Neuronal stem cell (in vitro differentiated cells): ENCODE measurements around the gene AMOT.
A peak's percentile ranks its signal among the peaks of the same experiment; 100 is the strongest.

Experiments used
- DNase-seq: peaks from one replicate; pipeline ENCODE4 v3.0.0-alpha.2; 2013; ENCODE audit warnings: low spot score
- H2AFZ ChIP-seq: one replicate; pipeline ENCODE4 v1.6.1; 2013; ENCODE audit warnings: mild to moderate bottlenecking, low read length, inconsistent platforms
- H2AK5ac ChIP-seq: 2 replicates; pipeline ENCODE4 v1.6.1; 2013; ENCODE audit warnings: low read depth, mild to moderate bottlenecking, inconsistent platforms, low read length, moderate library complexity, mixed read lengths
- H2BK120ac ChIP-seq: 2 replicates; pipeline ENCODE4 v1.6.1; 2013; ENCODE audit warnings: low read depth, mild to moderate bottlenecking, inconsistent platforms, low read length, moderate library complexity, mixed read lengths
- H2BK12ac ChIP-seq: one replicate; pipeline ENCODE4 v1.6.1; 2013; ENCODE audit warnings: low read length, inconsistent platforms
- H2BK15ac ChIP-seq: 2 replicates; pipeline ENCODE4 v1.6.1; 2013; ENCODE audit warnings: mild to moderate bottlenecking, low read length, inconsistent platforms, mixed read lengths
- H2BK5ac ChIP-seq: one replicate; pipeline ENCODE4 v1.6.1; 2013; ENCODE audit warnings: inconsistent platforms, mild to moderate bottlenecking, low read length, moderate library complexity
- H3K14ac ChIP-seq: one replicate; pipeline ENCODE4 v1.6.1; 2013; ENCODE audit warnings: low read length, inconsistent platforms
- H3K18ac ChIP-seq: 2 replicates; pipeline ENCODE4 v1.6.1; 2013; ENCODE audit warnings: low read length, inconsistent platforms
- H3K23ac ChIP-seq: 2 replicates; pipeline ENCODE4 v1.6.1; 2013; ENCODE audit warnings: low read depth, mild to moderate bottlenecking, mixed read lengths, low read length, inconsistent platforms; ENCODE audit not compliant: poor library complexity
- H3K27ac ChIP-seq: replicated peaks from 3 replicates; pipeline ENCODE4 v1.5.1; 2013; ENCODE audit warnings: low read length, inconsistent platforms
- H3K27me3 ChIP-seq, 3 experiments: 2 replicates each; pipeline ENCODE4 v1.6.1; 2013; ENCODE audit warnings: low read length in 3 of 3, mild to moderate bottlenecking in 2 of 3, inconsistent platforms in 1 of 3, low read depth in 1 of 3, mixed read lengths in 1 of 3, moderate library complexity in 1 of 3; ENCODE audit not compliant: control insufficient read depth in 3 of 3, insufficient read depth in 3 of 3
- H3K36me3 ChIP-seq, 2 donors: replicated peaks in 1 of 2; 2 replicates each; pipeline ENCODE4 v1.6.1; 2013; ENCODE audit warnings: low read length in 2 of 2; ENCODE audit not compliant: control insufficient read depth in 2 of 2, insufficient read depth in 2 of 2
- H3K4ac ChIP-seq: 2 replicates; pipeline ENCODE4 v1.6.1; 2013; ENCODE audit warnings: inconsistent platforms, mild to moderate bottlenecking, low read length, moderate library complexity
- H3K4me1 ChIP-seq, 2 donors: 1 replicate in 1 of 2; 2 replicates in 1 of 2; pipeline ENCODE4 v1.6.1; 2013; ENCODE audit warnings: low read length in 2 of 2, low read depth in 1 of 2; ENCODE audit not compliant: control insufficient read depth in 2 of 2, insufficient read depth in 1 of 2
- H3K4me2 ChIP-seq: one replicate; pipeline ENCODE4 v1.6.1; 2013; ENCODE audit warnings: mild to moderate bottlenecking, low read length, inconsistent platforms; ENCODE audit not compliant: insufficient read depth, poor library complexity, severe bottlenecking
- H3K4me3 ChIP-seq, 2 donors: 2 replicates each; pipeline ENCODE4 v1.5.1; 2013; ENCODE audit warnings: low read length in 2 of 2, mild to moderate bottlenecking in 2 of 2, inconsistent platforms in 1 of 2, moderate library complexity in 1 of 2
- H3K79me1 ChIP-seq: one replicate; pipeline ENCODE4 v1.6.1; 2013; ENCODE audit warnings: low read depth, mild to moderate bottlenecking, inconsistent platforms, low read length, moderate library complexity
- H3K9ac ChIP-seq: one replicate; pipeline ENCODE4 v1.6.1; 2013; ENCODE audit warnings: mild to moderate bottlenecking, low read depth, low read length, inconsistent platforms; ENCODE audit not compliant: poor library complexity
- H3K9me3 ChIP-seq, 2 donors: replicated peaks in 1 of 2; 2 replicates each; pipeline versions ENCODE3 to v1.6.1; 2013; ENCODE audit warnings: low read length in 2 of 2, mild to moderate bottlenecking in 2 of 2, inconsistent platforms in 1 of 2, low read depth in 1 of 2, mixed read lengths in 1 of 2, moderate library complexity in 1 of 2; ENCODE audit not compliant: control insufficient read depth in 2 of 2, insufficient read depth in 1 of 2
- H4K8ac ChIP-seq: one replicate; pipeline ENCODE4 v1.6.1; 2013; ENCODE audit warnings: low read depth, mild to moderate bottlenecking, inconsistent platforms, low read length, moderate library complexity
- H4K91ac ChIP-seq: one replicate; pipeline ENCODE4 v1.6.1; 2013; ENCODE audit warnings: low read length, low read depth, mild to moderate bottlenecking, inconsistent platforms; ENCODE audit not compliant: poor library complexity
- WGBS, 2 donors: extraction: QIAGEN DNeasy Blood & Tissue Kit; methylation state at CpG; one replicate each; pipeline ENCODE4 v1.1.7; 2013; ENCODE audit warnings: missing lambda C conversion rate in 2 of 2, mixed read lengths in 1 of 2; ENCODE audit not compliant: insufficient read length in 2 of 2, insufficient replicate concordance in 1 of 2; ENCODE audit errors: extremely low coverage in 2 of 2; 5-methylcytosine and 5-hydroxymethylcytosine counted together

The AMOT gene

GRCh38 chrX:112837531-112837930, 3.1 kb downstream of the AMOT start:
- Histone ChIP-seq H3K14ac (no peak overlapping the region), H3K18ac (no peak overlapping the region), H2BK5ac (no peak overlapping the region), H3K4me2 (no peak overlapping the region), H4K91ac (no peak overlapping the region), H2BK15ac (no peak overlapping the region), H3K27ac (no peak overlapping the region), H3K23ac (no peak overlapping the region), H2BK120ac (no peak overlapping the region), H2AFZ (no peak overlapping the region), H3K79me1 (no peaks in the 10 kb centered on the region), H3K4me1 (peaks cover 9 to 12% of the 10 kb centered on the region in 2 donors), H3K4me3 (no peak overlapping the region), H2BK12ac (no peak overlapping the region), H3K36me3 (no peaks in the 10 kb centered on the region), H3K4ac (no peak overlapping the region), H3K9ac (no peak overlapping the region), H4K8ac (no peak overlapping the region), H3K27me3 (peaks cover 0 to 7% (median 0%) of the 10 kb centered on the region in 3 experiments), H3K9me3 (no peaks in the 10 kb centered on the region), H2AK5ac (no peak overlapping the region)
- DNase-seq, result peak; percentile 37
- no CpG with 5 or more reads among the region's 1 CpG for WGBS, 2 donors

GRCh38 chrX:112835019-112835418, 5.6 kb downstream of the AMOT start:
- H3K4me1 ChIP-seq, result peaks cover 7 to 8% of the 10 kb centered on the region in 2 donors
- no peak overlapping the region for H3K18ac ChIP-seq
- no peak overlapping the region for H3K4ac ChIP-seq
- no peak for DNase-seq
- no peak overlapping the region for H2BK120ac ChIP-seq
- no peak overlapping the region for H3K14ac ChIP-seq
- H3K27me3 ChIP-seq, result peaks cover 0 to 5% (median 0%) of the 10 kb centered on the region in 3 experiments
- peaks cover 0 to 4% of the 10 kb centered on the region in 2 donors for H3K36me3 ChIP-seq
- no peak overlapping the region for H3K23ac ChIP-seq
- H2AK5ac ChIP-seq, result no peak overlapping the region
- H2AFZ ChIP-seq, result no peak overlapping the region
- no peak overlapping the region for H2BK5ac ChIP-seq
- no peaks in the 10 kb centered on the region for H3K79me1 ChIP-seq
- no peak overlapping the region for H2BK12ac ChIP-seq
- H3K4me2 ChIP-seq, result no peak overlapping the region
- H2BK15ac ChIP-seq, result no peak overlapping the region
- no peak overlapping the region for H3K27ac ChIP-seq
- no peaks in the 10 kb centered on the region for H3K9me3 ChIP-seq
- H4K91ac ChIP-seq, result no peak overlapping the region
- H4K8ac ChIP-seq, result no peak overlapping the region
- H3K4me3 ChIP-seq, result no peak overlapping the region
- no peak overlapping the region for H3K9ac ChIP-seq
- no CpG with 5 or more reads among the region's 1 CpG for WGBS, 2 donors

DNA sequence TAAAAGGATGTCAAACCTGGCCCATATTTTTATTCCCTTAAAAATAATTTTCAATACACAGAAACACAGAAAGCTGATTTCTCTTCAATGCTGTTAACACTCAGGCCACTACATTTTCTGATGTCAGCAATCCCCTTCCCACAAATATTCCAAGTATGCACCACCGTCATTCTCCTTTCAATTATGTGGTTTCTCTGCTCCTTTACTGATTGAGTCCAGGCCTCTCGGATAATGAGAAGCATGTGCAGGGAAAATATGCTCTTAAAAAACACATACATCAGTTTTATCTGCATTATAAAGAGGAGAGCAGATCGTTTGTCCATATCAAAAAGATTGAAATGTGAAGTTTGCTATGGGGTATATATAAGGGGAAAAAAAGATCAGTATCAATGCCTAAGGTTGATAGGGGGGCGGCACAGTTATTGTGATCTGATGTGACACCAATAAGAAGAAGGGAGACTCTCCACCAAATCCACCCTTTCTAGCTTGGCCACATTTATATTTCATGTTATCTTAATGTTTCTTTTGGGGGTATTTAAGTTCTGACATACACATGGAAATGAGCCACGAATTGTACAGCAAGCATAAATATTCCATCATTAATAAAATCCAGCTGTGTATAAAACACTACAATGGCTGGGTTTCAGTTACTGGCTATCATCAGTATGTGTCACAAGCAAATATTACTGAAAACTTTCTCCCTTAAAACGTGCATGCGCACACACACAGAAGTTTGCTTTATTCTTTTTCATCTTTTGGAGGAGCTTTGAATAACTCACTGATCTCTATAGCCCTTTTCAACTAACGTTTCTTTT, 6.4 kb downstream of the AMOT start:
- DNase-seq, result no peak
- Histone ChIP-seq H3K4me3 (no peak overlapping the region), H2BK5ac (no peak overlapping the region), H2BK120ac (no peak overlapping the region), H3K9ac (no peak overlapping the region), H3K18ac (no peak overlapping the region), H2AK5ac (no peak overlapping the region), H3K23ac (no peak overlapping the region), H3K27me3 (no peaks in the 10 kb centered on the region), H3K4ac (no peak overlapping the region), H2BK12ac (no peak overlapping the region), H4K91ac (no peak overlapping the region), H3K14ac (no peak overlapping the region), H3K4me1 (peaks cover 7 to 8% of the 10 kb centered on the region in 2 donors), H3K79me1 (no peaks in the 10 kb centered on the region), H3K4me2 (no peak overlapping the region), H3K36me3 (peaks cover 0 to 4% of the 10 kb centered on the region in 2 donors), H4K8ac (no peak overlapping the region), H2AFZ (no peak overlapping the region), H3K9me3 (no peaks in the 10 kb centered on the region), H3K27ac (no peak overlapping the region), H2BK15ac (no peak overlapping the region)
- WGBS, 2 donors, result no CpG with 5 or more reads among the region's 8 CpGs

DNA sequence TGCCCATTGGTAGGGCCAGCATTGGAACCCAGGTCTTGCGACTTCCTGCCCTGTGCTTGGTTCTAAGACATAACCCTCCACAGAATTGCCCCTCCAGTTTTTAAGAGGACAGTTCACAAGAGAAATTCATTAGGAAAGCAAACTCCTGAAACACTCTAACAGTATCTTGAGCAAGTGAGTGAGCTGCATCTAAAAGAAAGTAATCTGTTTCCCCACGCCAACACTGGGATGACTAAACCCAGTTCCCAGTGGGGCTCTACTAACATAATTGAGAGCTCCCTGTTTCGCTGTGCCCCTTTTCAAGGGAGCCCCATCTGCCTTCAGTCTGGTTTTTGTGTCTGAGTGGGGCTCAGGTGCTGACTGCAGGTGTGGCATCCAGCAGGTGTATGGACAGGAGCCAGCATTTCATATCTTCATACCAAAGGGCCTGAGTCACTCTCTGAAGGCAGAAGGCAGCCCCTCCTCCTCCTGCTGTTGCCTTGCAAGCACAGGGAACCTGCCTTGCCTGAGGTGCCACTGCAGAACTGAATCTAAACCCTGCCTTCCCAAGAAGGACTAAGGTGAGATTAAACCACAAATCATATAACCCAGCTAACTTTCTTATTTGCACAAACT, 8.0 kb downstream of the AMOT start:
- Histone ChIP-seq H4K8ac (no peak overlapping the region), H3K79me1 (no peaks in the 10 kb centered on the region), H3K4me3 (no peak overlapping the region), H3K4ac (no peak overlapping the region), H3K27me3 (no peaks in the 10 kb centered on the region), H2BK120ac (no peak overlapping the region), H2AFZ (no peak overlapping the region), H2AK5ac (no peak overlapping the region), H3K9me3 (no peaks in the 10 kb centered on the region), H3K18ac (no peak overlapping the region), H3K9ac (no peak overlapping the region), H3K23ac (no peak overlapping the region), H3K14ac (no peak overlapping the region), H2BK12ac (no peak overlapping the region), H4K91ac (no peak overlapping the region), H2BK5ac (no peak overlapping the region), H3K27ac (no peak overlapping the region), H3K36me3 (peaks cover 0 to 4% of the 10 kb centered on the region in 2 donors), H3K4me1 (peaks cover 7 to 8% of the 10 kb centered on the region in 2 donors), H2BK15ac (no peak overlapping the region), H3K4me2 (no peak overlapping the region)
- no peak for DNase-seq
- WGBS, 2 donors, result no CpG with 5 or more reads among the region's 3 CpGs
